Heart left ventricle (tissue), 16 donors: Measurements from ENCODE around the gene MS4A12. TPM values are rescaled to one million over a fixed set of nuclear protein-coding genes. Genes with fewer than 3 reads are reported as not detected.
"Not testable (repeated sequence)": the region's sequence is repeated elsewhere in the genome, so short reads cannot be mapped to it uniquely, and the experiment has no call there.

Experiments used
- ATAC-seq, 4 donors: fragments of 200-7000 bp; cut with Tn5 transposase; one replicate each; pipeline ENCODE4 v1.9.1; 2020 to 2022; ENCODE audit warnings: moderate library complexity in 4 of 4, mild to moderate bottlenecking in 3 of 4, moderate number of reproducible peaks in 1 of 4
- DNase-seq, 5 donors: peaks; one replicate each; pipeline ENCODE4 v3.0.0-alpha.2; 2020
- H3K27ac ChIP-seq, 12 donors: fragments of 200-600 bp; sonication (generic) in 4 of 12; one replicate each; pipeline versions ENCODE4 v1.5.0 to v1.8.0; 2016 to 2022; ENCODE audit warnings: mild to moderate bottlenecking in 2 of 12
- H3K27me3 ChIP-seq, 9 donors: fragments of 200-600 bp; sonication (generic) in 2 of 9; one replicate each; pipeline versions ENCODE4 v1.5.1 to v1.8.0; 2016 to 2022; ENCODE audit warnings: mild to moderate bottlenecking in 3 of 9
- H3K36me3 ChIP-seq, 9 donors: fragments of 200-600 bp; sonication (generic) in 2 of 9; one replicate each; pipeline versions ENCODE4 v1.5.0 to v1.8.0; 2018 to 2022; ENCODE audit warnings: mild to moderate bottlenecking in 2 of 9
- H3K4me1 ChIP-seq, 12 donors: fragments of 200-600 bp; sonication (generic) in 4 of 12; one replicate each; pipeline versions ENCODE4 v1.5.0 to v1.8.0; 2016 to 2022; ENCODE audit warnings: mild to moderate bottlenecking in 3 of 12
- H3K4me3 ChIP-seq, 12 donors: fragments of 200-600 bp; sonication (generic) in 4 of 12; one replicate each; pipeline versions ENCODE4 v1.5.0 to v1.8.0; 2017 to 2022; ENCODE audit warnings: mild to moderate bottlenecking in 9 of 12, moderate library complexity in 4 of 12
- H3K9me3 ChIP-seq, 12 donors: fragments of 200-600 bp; sonication (generic) in 4 of 12; one replicate each; pipeline versions ENCODE4 v1.5.0 to v1.8.0; 2016 to 2022; ENCODE audit warnings: mild to moderate bottlenecking in 1 of 12
- CTCF ChIP-seq, 12 donors: fragments of 200-600 bp; sonication (generic) in 4 of 12; IDR thresholded peaks; one replicate each; pipeline versions ENCODE4 v1.5.0 to v1.8.0; 2018 to 2022; ENCODE audit warnings: antibody characterized with exemption in 12 of 12, mild to moderate bottlenecking in 5 of 12
- POLR2A ChIP-seq, 2 donors: fragments of 450-650 bp; IDR thresholded peaks; one replicate each; pipeline ENCODE4 v1.6.1; 2017; ENCODE audit warnings: antibody characterized with exemption in 2 of 2, mild to moderate bottlenecking in 2 of 2, moderate library complexity in 2 of 2
- WGBS, 4 donors: extraction: QIAGEN DNeasy Blood & Tissue Kit in 2 of 4; methylation state at CpG; one replicate each; pipeline versions ENCODE4 v1.1.5 to v1.1.7; 2013 to 2018; 5-methylcytosine and 5-hydroxymethylcytosine counted together
- intact Hi-C, 10 donors: fragments of 100-400 bp; cut with DNase I; formaldehyde crosslinking; loops; one replicate each; pipeline versions ENCODE4 v1.11.1 to v1.14.2; 2022
- polyA plus RNA-seq, 2 donors: library from polyadenylated mRNA; stranded (reverse); fragments of 200-250 nt; gene quantifications; one replicate each; pipeline ENCODE4 v1.2.3, GENCODE V29; 2013
- total RNA-seq, 9 donors: library from RNA; depleted of rRNA in 2 of 9; stranded (reverse); fragments of >200 nt in 2 of 9; fragmentation: NEBNext Ultra II Directional in 3 of 9; extraction: Animal tissue kit (Norgen Biotek cat#: 25700) in 3 of 9; gene quantifications; one replicate each; pipeline versions ENCODE4 v1.1.0 to v1.2.4, GENCODE V29; 2016 to 2023
- donor health status: ischemic (EF 13 %, LVEDD 7.1; RV severe dilation, severe dysfunction).
- donor health status: healthy with polysubstance abuse.
- donor health status: DM: no; HTN: yes; CAD: no.
- donor health status: DM: no; HTN: no; CAD: no.
- donor health status: ischemic (EF 25% LVEDD 6.9; RV normal size, moderate dysfunction).
- donor health status: ischemic (EF 25% LVEDD 5.7; RV mildly dilated, moderate dysfunction).
- donor health status: healthy.
- donor health status: DM: yes; HTN: yes; CAD: no.
- donor health status: ischemic (EF 35%, LVEDD 5.7; RV mildly dilated, moderate dysfunction).
- donor health status: nonischemic (EF 11% LVEDD 7.7; RV severe dilation, severe dysfunction).
- donor health status: DM: yes; HTN: yes; CAD: no.
- donor health status: PGD.
- donor health status: ischemic (EF 29% LVEDD 5.4; RV normal size, mild dysfunction).
- donor health status: nonischemic (EF 23%, LVEDD 6.1; RV moderate dilation, normal function).

The MS4A12 gene
- total and polyA plus RNA-seq, 11 donors, result not detected

DNA sequence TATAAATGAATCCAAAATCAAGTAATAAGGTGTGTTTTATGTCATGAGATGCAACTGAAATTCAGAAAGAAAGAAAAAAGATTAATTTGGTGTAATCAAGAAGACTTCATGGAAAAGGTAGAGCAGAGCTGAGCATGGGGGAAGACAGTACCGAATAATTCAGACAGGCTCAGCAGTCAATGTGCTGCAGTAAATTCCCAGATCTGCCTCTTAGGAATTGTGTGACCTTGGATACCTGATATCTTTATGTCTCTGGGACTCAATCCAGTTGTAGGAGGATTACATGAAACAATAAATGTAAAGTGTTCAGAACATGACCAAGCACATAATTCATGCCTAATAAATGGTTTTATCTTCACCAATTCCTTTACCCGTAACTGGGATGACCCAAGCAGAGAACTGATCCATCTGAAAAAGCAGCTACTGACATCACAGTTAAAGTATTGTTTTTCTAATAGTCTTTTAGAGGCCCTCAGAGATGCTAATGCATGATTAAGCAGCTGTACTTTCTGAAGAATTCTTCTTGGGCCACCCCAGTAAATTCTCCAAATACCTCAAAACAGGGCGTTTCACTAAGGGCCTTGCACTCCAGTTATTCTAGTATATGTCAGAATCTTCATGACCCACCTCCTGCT is 7.8 kb downstream of the MS4A12 start:
- no peak for DNase-seq
- Histone ChIP-seq H3K27ac (no peak overlapping the region), H3K4me3 (no peak overlapping the region), H3K27me3 (no peaks in the 10 kb centered on the region), H3K4me1 (peaks cover 0 to 11% (median 0%) of the 10 kb centered on the region in 12 donors), H3K9me3 (no peaks in the 10 kb centered on the region), H3K36me3 (no peaks in the 10 kb centered on the region)
- TF ChIP-seq CTCF (IDR thresholded peaks at IDR 0.05), result no peak
- no peak for TF ChIP-seq POLR2A (IDR thresholded peaks at IDR 0.05)
- ATAC-seq, result no peak
- WGBS, 4 donors, result 56 to 64% (median 60%) methylated on average over 3 of the region's 3 CpGs
- intact Hi-C loops, result no loop called here

GRCh38 chr11:60502221-60502775 is 9.7 kb downstream of the MS4A12 start:
- Histone ChIP-seq H3K9me3 (no peaks in the 10 kb centered on the region), H3K27me3 (no peaks in the 10 kb centered on the region), H3K4me3 (no peak overlapping the region), H3K36me3 (no peaks in the 10 kb centered on the region), H3K4me1 (peaks cover 0 to 11% (median 0%) of the 10 kb centered on the region in 12 donors), H3K27ac (no peak overlapping the region)
- ATAC-seq (no peak), DNase-seq (no peak)
- TF ChIP-seq CTCF (IDR thresholded peaks at IDR 0.05) (no peak), POLR2A (IDR thresholded peaks at IDR 0.05) (no peak)
- WGBS, 4 donors, result 64 to 72% (median 69%) methylated on average over 3 of the region's 3 CpGs
- intact Hi-C loops, result no loop called here

GRCh38 chr11:60504219-60504905 is 11.8 kb downstream of the MS4A12 start:
- TF ChIP-seq CTCF (IDR thresholded peaks at IDR 0.05) (no peak), POLR2A (IDR thresholded peaks at IDR 0.05) (no peak)
- peaks cover 0 to 7% (median 0%) of the 10 kb centered on the region in 12 donors for H3K4me1 ChIP-seq
- no peak for DNase-seq
- no peak for ATAC-seq
- intact Hi-C loops, result no loop called here
- no peaks in the 10 kb centered on the region for H3K36me3 ChIP-seq
- no peak overlapping the region for H3K4me3 ChIP-seq
- H3K27ac ChIP-seq, result no peak overlapping the region
- H3K9me3 ChIP-seq, result no peaks in the 10 kb centered on the region
- 75 to 83% (median 80%) methylated on average over 3 of the region's 3 CpGs for WGBS, 4 donors
- no peaks in the 10 kb centered on the region for H3K27me3 ChIP-seq

DNA sequence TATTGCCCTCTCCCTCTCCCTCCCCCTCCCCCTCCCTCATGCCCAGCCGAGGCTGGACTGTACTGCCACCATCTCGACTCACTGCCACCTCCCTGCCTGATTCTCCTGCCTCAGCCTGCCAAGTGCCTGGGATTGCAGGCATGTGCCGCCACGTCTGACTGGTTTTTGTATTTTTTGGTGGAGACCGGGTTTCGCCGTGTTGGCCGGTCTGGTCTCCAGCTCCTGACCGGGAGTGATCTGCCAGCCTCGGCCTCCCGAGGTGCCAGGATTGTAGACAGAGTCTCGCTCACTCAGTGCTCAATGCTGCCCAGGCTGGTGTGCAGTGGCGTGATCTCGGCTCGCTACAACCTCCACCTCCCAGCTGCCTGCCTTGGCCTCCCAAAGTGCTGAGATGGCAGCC is 17.0 kb downstream of the MS4A12 start:
- H3K27ac ChIP-seq, intact Hi-C loops: not testable (repeated sequence)

DNA sequence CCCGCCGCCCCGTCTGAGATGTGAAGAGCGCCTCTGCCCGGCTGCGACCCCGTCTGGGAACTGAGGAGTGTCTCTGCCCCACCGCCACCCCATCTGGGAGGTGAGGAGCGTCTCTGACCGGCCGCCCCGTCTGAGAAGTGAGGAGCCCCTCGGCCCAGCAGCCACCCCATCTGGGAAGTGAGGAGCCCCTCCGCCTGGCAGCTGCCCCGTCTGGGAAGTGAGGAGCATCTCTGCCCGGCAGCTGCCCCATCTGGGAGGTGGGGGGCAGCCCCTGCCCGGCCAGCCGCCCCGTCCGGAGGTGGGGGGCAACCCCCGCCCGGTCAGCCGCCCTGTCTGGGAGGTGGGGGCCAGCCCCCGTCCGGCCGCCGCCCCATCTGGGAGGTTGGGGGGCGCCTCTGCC is 17.6 kb downstream of the MS4A12 start:
- DNase-seq, H3K4me3 ChIP-seq, intact Hi-C loops, H3K27me3 ChIP-seq, H3K27ac ChIP-seq, H3K9me3 ChIP-seq, ATAC-seq, H3K36me3 ChIP-seq, H3K4me1 ChIP-seq: not testable (repeated sequence)
- 87 to 93% (median 91%) methylated on average over 6 to 28 of the region's 28 CpGs for WGBS, 4 donors

More for the DNA sequence above, 17.0 kb downstream of the MS4A12 start:
- DNase-seq, H3K4me1 ChIP-seq, H3K27me3 ChIP-seq, H3K4me3 ChIP-seq, H3K9me3 ChIP-seq, ATAC-seq, H3K36me3 ChIP-seq: not testable (repeated sequence)
- 81 to 86% (median 83%) methylated on average over 9 to 15 of the region's 15 CpGs for WGBS, 4 donors
